ENCODE results near the gene ST8SIA6. TPM values are rescaled to one million over a fixed set of nuclear protein-coding genes. Genes with fewer than 3 reads are reported as not detected.
A peak's percentile ranks its signal among the peaks of the same experiment; 100 is the strongest.

Gene ST8SIA6
- total and polyA plus RNA-seq, 9 of the 15 experiments (the other 6 are each of a cell fraction or from before 2014, with no cell fraction given): 0.69 to 6.7 (median 5.0) TPM

DNA sequence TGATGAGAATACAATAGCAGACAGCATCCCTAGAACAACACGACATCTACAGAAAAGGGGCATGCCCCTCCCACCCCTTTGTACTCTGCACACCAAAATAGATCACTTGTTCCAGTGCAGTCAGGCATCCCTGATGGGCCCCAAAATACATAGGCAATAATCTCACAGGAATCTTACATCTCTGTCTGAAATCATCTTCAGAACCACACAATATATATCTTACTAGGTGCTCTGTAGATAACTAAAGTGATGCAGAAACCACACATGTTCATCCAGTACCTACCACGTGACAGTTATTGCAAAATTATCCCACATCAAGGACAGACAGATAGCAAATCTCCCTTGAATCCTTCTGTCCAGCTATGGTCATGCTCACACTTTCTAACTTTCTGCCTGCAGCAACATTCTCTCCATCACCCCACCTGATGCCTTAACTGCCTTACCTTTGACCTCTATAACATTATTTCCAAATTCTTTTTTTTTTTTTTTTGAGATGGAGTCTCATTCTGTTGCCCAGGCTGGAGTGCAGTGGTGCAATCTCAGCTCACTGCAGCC, 30.7 kb downstream of the ST8SIA6 start (continued):
- TF ChIP-seq HMG20A (CRISPR knock-in tag; conservative IDR thresholded peaks at IDR 0.05) (no peak), SMARCA4 (IDR thresholded peaks at IDR 0.05) (peak; percentile 59; the same call in 1 of the 2 replicates), ZFX (CRISPR knock-in tag; IDR thresholded peaks at IDR 0.05) (no peak), CCNT2 (IDR thresholded peaks at IDR 0.05; ENCODE audit: borderline replicate concordance, extremely low read depth, insufficient read length, low read depth, low read length) (no peak), JUND (IDR thresholded peaks at IDR 0.05; ENCODE audit: borderline replicate concordance, low read depth, low read length) (no peak), JUND (tag; IDR thresholded peaks at IDR 0.05; ENCODE audit: borderline replicate concordance, low read depth, low read length) (peak; percentile 26; the same call in 1 of the 3 replicates), DDX20 (tag; IDR thresholded peaks at IDR 0.05; ENCODE audit: low read depth) (no peak), PCBP2 (IDR thresholded peaks at IDR 0.05; ENCODE audit: low read depth, low read length, poor library complexity, severe bottlenecking) (no peak), TCF7 (IDR thresholded peaks at IDR 0.05; ENCODE audit: borderline replicate concordance) (peak; percentile 89)
- TF ChIP-seq, protein P1, sequence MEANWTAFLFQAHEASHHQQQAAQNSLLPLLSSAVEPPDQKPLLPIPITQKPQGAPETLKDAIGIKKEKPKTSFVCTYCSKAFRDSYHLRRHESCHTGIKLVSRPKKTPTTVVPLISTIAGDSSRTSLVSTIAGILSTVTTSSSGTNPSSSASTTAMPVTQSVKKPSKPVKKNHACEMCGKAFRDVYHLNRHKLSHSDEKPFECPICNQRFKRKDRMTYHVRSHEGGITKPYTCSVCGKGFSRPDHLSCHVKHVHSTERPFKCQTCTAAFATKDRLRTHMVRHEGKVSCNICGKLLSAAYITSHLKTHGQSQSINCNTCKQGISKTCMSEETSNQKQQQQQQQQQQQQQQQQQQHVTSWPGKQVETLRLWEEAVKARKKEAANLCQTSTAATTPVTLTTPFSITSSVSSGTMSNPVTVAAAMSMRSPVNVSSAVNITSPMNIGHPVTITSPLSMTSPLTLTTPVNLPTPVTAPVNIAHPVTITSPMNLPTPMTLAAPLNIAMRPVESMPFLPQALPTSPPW (CRISPR knock-in tag; IDR thresholded peaks at IDR 0.05): peak; percentile 17; the same call in 1 of the 2 replicates
- TF ChIP-seq, protein P2, sequence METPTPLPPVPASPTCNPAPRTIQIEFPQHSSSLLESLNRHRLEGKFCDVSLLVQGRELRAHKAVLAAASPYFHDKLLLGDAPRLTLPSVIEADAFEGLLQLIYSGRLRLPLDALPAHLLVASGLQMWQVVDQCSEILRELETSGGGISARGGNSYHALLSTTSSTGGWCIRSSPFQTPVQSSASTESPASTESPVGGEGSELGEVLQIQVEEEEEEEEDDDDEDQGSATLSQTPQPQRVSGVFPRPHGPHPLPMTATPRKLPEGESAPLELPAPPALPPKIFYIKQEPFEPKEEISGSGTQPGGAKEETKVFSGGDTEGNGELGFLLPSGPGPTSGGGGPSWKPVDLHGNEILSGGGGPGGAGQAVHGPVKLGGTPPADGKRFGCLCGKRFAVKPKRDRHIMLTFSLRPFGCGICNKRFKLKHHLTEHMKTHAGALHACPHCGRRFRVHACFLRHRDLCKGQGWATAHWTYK (CRISPR knock-in tag; IDR thresholded peaks at IDR 0.05): 0 out of 2 replicates have a peak, but pooled peaks have one; percentile 45
- TF ChIP-seq, protein P3, sequence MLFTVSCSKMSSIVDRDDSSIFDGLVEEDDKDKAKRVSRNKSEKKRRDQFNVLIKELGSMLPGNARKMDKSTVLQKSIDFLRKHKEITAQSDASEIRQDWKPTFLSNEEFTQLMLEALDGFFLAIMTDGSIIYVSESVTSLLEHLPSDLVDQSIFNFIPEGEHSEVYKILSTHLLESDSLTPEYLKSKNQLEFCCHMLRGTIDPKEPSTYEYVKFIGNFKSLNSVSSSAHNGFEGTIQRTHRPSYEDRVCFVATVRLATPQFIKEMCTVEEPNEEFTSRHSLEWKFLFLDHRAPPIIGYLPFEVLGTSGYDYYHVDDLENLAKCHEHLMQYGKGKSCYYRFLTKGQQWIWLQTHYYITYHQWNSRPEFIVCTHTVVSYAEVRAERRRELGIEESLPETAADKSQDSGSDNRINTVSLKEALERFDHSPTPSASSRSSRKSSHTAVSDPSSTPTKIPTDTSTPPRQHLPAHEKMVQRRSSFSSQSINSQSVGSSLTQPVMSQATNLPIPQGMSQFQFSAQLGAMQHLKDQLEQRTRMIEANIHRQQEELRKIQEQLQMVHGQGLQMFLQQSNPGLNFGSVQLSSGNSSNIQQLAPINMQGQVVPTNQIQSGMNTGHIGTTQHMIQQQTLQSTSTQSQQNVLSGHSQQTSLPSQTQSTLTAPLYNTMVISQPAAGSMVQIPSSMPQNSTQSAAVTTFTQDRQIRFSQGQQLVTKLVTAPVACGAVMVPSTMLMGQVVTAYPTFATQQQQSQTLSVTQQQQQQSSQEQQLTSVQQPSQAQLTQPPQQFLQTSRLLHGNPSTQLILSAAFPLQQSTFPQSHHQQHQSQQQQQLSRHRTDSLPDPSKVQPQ (CRISPR knock-in tag; IDR thresholded peaks at IDR 0.05; ENCODE audit: borderline replicate concordance): peak; percentile 85

Measured in K562 (cell line).